B cell (primary cell): ENCODE measurements around the gene RBP4. TPM values are rescaled to one million over a fixed set of nuclear protein-coding genes. Genes with fewer than 3 reads are reported as not detected.

Experiments used
- ATAC-seq: fragments of 200-7000 bp; cut with Tn5 transposase; one replicate; pipeline ENCODE4 v1.10.0; 2021; ENCODE audit warnings: low read depth, mild to moderate bottlenecking, moderate number of reproducible peaks, moderate library complexity
- CTCF ChIA-PET: fragments of 350-600 bp; sonication (Branson Sonifier 250); formaldehyde crosslinking; loops from one replicate; lab custom pipeline; 2021; ENCODE audit warnings: antibody characterized with exemption, inconsistent platforms; lab: Charles Lee
- POLR2A ChIA-PET: fragments of 350-600 bp; sonication (Branson Sonifier 250); formaldehyde crosslinking; loops from one replicate; lab custom pipeline; 2021; ENCODE audit warnings: antibody characterized with exemption; lab: Charles Lee
- DNase-seq: peaks from one replicate; pipeline ENCODE4 v3.0.0; 2013
- H2AFZ ChIP-seq: 2 replicates; pipeline ENCODE4 v1.6.1; 2012; ENCODE audit warnings: mild to moderate bottlenecking, low read depth, low read length; ENCODE audit not compliant: insufficient read depth, poor library complexity, severe bottlenecking
- H3K27ac ChIP-seq, 2 donors: 1 replicate in 1 of 2; 2 replicates in 1 of 2; pipeline ENCODE4 v1.5.1; 2012 to 2013; ENCODE audit warnings: low read length in 2 of 2, mild to moderate bottlenecking in 2 of 2, moderate library complexity in 1 of 2
- H3K27me3 ChIP-seq, 4 experiments: fragments of 200-600 bp in 1 of 4; sonication (generic) in 1 of 4; replicated peaks in 1 of 4; 1 replicate in 2 of 4; 2 replicates in 2 of 4; pipeline versions ENCODE4 v1.6.1 to v1.7.0; 2013 to 2016; ENCODE audit warnings: low read length in 3 of 4, mild to moderate bottlenecking in 2 of 4, mixed read lengths in 1 of 4, moderate library complexity in 1 of 4; ENCODE audit not compliant: insufficient read depth in 4 of 4, control insufficient read depth in 3 of 4; ENCODE audit errors: control extremely low read depth in 1 of 4
- H3K36me3 ChIP-seq, 2 experiments: replicated peaks in 1 of 2; 1 replicate in 1 of 2; 2 replicates in 1 of 2; pipeline versions ENCODE4 v1.6.1 to v1.7.1; 2013; ENCODE audit warnings: low read length in 1 of 2; ENCODE audit not compliant: insufficient read depth in 2 of 2, control insufficient read depth in 1 of 2; ENCODE audit errors: control extremely low read depth in 1 of 2, extremely low read depth in 1 of 2
- H3K4me1 ChIP-seq, 2 donors: fragments of 200-600 bp in 1 of 2; sonication (generic) in 1 of 2; 1 replicate in 1 of 2; 2 replicates in 1 of 2; pipeline versions ENCODE4 v1.5.1 to v1.6.1; 2013 to 2017; ENCODE audit warnings: low read length in 2 of 2; ENCODE audit not compliant: control insufficient read depth in 2 of 2, insufficient read depth in 2 of 2
- H3K4me2 ChIP-seq: replicated peaks from 2 replicates; pipeline ENCODE3; 2012; ENCODE audit warnings: mild to moderate bottlenecking, low read depth, low read length; ENCODE audit not compliant: poor library complexity, severe bottlenecking
- H3K4me3 ChIP-seq, 5 experiments: fragments of 200-600 bp in 1 of 5; sonication (generic) in 1 of 5; 1 replicate in 3 of 5; 2 replicates in 2 of 5; pipeline versions ENCODE4 v1.5.1 to v1.7.0; 2011 to 2016; ENCODE audit warnings: low read length in 4 of 5, mild to moderate bottlenecking in 4 of 5, low read depth in 2 of 5, control low read depth in 1 of 5, moderate library complexity in 1 of 5; ENCODE audit not compliant: insufficient read depth in 1 of 5; ENCODE audit errors: control extremely low read depth in 1 of 5, extremely low read depth in 1 of 5
- H3K79me2 ChIP-seq: fragments of 200-600 bp; sonication (generic); one replicate; pipeline ENCODE4 v1.6.0; 2016; ENCODE audit warnings: low read length; ENCODE audit not compliant: control insufficient read depth, insufficient read depth
- H3K9ac ChIP-seq: fragments of 200-600 bp; sonication (generic); 2 replicates; pipeline ENCODE4 v1.6.1; 2017; ENCODE audit warnings: mild to moderate bottlenecking, low read length, moderate library complexity
- H3K9me3 ChIP-seq, 3 donors: one replicate each; pipeline versions ENCODE4 v1.6.1 to v1.7.1; 2013; ENCODE audit warnings: low read length in 2 of 3; ENCODE audit not compliant: control insufficient read depth in 2 of 3, insufficient read depth in 1 of 3; ENCODE audit errors: control extremely low read depth in 1 of 3
- H4K20me1 ChIP-seq: 2 replicates; pipeline ENCODE4 v1.6.0; 2012; ENCODE audit warnings: mild to moderate bottlenecking, low read length; ENCODE audit not compliant: insufficient read depth, control insufficient read depth, poor library complexity, severe bottlenecking
- H3K27ac Mint-ChIP-seq: one replicate; pipeline ENCODE4 v1.8.0; 2021; ENCODE audit warnings: mixed read lengths
- H3K27me3 Mint-ChIP-seq: one replicate; pipeline ENCODE4 v1.8.0; 2021; ENCODE audit warnings: mixed read lengths
- H3K4me1 Mint-ChIP-seq: one replicate; pipeline ENCODE4 v1.8.0; 2021; ENCODE audit warnings: mixed read lengths
- H3K4me3 Mint-ChIP-seq: one replicate; pipeline ENCODE4 v1.8.0; 2021; ENCODE audit warnings: mixed read lengths
- H3K9me3 Mint-ChIP-seq: one replicate; pipeline ENCODE4 v1.8.0; 2022; ENCODE audit warnings: mixed read lengths; ENCODE audit not compliant: insufficient read depth
- CTCF ChIP-seq: fragments of 200-600 bp; IDR thresholded peaks from one replicate; pipeline ENCODE4 v1.8.0; 2022; ENCODE audit warnings: antibody characterized with exemption, mild to moderate bottlenecking
- EZH2 ChIP-seq: IDR thresholded peaks from 2 replicates; pipeline ENCODE4 v1.6.1; 2012; ENCODE audit warnings: borderline replicate concordance, low read depth, mild to moderate bottlenecking, moderate library complexity, low read length; ENCODE audit not compliant: insufficient read depth, poor library complexity, severe bottlenecking
- WGBS: methylation state at CpG from one replicate; pipeline ENCODE4 v1.1.5; 2013; ENCODE audit warnings: missing lambda C conversion rate; ENCODE audit not compliant: insufficient coverage; 5-methylcytosine and 5-hydroxymethylcytosine counted together
- intact Hi-C: fragments of 100-400 bp; cut with micrococcal nuclease; formaldehyde crosslinking; loops from one replicate; pipeline ENCODE4 v1.10.0; 2022
- polyA plus RNA-seq: library from polyadenylated mRNA; depleted of rRNA; stranded (reverse); fragments of >200 nt; gene quantifications from 2 replicates; pipeline ENCODE4 v1.2.3, GENCODE V29; 2012
- total RNA-seq, 2 donors: library from RNA; stranded (reverse); fragments of 120-200 nt in 1 of 2; gene quantifications; 1 replicate in 1 of 2; 2 replicates in 1 of 2; pipeline versions ENCODE4 v1.2.3 to v1.2.4, GENCODE V29; 2013 to 2022

RBP4 gene
- total and polyA plus RNA-seq, 2 donors (not counting 1 experiment from before 2014, with no cell fraction given), result not detected

- Histone ChIP-seq H3K27me3 (peaks cover 0 to 14% (median 7%) of the 10 kb centered on the region in 4 experiments), H3K4me1 (no peaks in the 10 kb centered on the region), H3K36me3 (no peaks in the 10 kb centered on the region), H3K27ac (no peak overlapping the region), H3K79me2 (no peaks in the 10 kb centered on the region), H3K4me2 (no peak overlapping the region), H4K20me1 (no peaks in the 10 kb centered on the region), H2AFZ (no peak overlapping the region), H3K4me3 (no peak overlapping the region), H3K9ac (no peak overlapping the region), H3K9me3 (no peaks in the 10 kb centered on the region)
- 100% methylated on average over 3 of the region's 4 CpGs for WGBS
- Mint-ChIP-seq H3K4me1 (peaks cover 1% of the 10 kb centered on the region), H3K27ac (no peak overlapping the region), H3K9me3 (no peaks in the 10 kb centered on the region), H3K27me3 (peaks cover 47% of the 10 kb centered on the region), H3K4me3 (no peak overlapping the region)
- TF ChIP-seq CTCF (no peak), EZH2 (no peak)
- ChIA-PET POLR2A (no interaction called here), CTCF (interaction anchor here (1.3 kb wide), 1 partner anchor 9 kb away, joined by 3 read pairs; no protein-coding TSS in a partner anchor)
- DNase-seq, result no peak
- intact Hi-C loops, result no loop called here
- ATAC-seq, result no peak
These were observed 1.3 kb downstream of the RBP4 start for GRCh38 chr10:93599778-93600177.

GRCh38 chr10:93599335-93599734 is 1.7 kb downstream of the RBP4 start:
- ATAC-seq, result no peak
- H3K4me2 ChIP-seq, result no peak overlapping the region
- POLR2A ChIA-PET, result no interaction called here

More at GRCh38 chr10:93599335-93599734, 1.7 kb downstream of the RBP4 start:
- no peak for TF ChIP-seq CTCF
- no peak for TF ChIP-seq EZH2
- no peaks in the 10 kb centered on the region for H3K36me3 ChIP-seq
- intact Hi-C loops, result no loop called here
- CTCF ChIA-PET, result interaction anchor here (1.3 kb wide), 1 partner anchor 9 kb away, joined by 3 read pairs; no protein-coding TSS in a partner anchor
- no peak overlapping the region for H3K27ac ChIP-seq
- H3K4me3 ChIP-seq, result no peak overlapping the region
- H3K9ac ChIP-seq, result no peak overlapping the region
- no peak overlapping the region for H3K27ac Mint-ChIP-seq
- H3K79me2 ChIP-seq, result no peaks in the 10 kb centered on the region
- no peaks in the 10 kb centered on the region for H3K4me1 ChIP-seq
- DNase-seq, result no peak
- peaks cover 0 to 14% (median 5%) of the 10 kb centered on the region in 4 experiments for H3K27me3 ChIP-seq
- no peak overlapping the region for H2AFZ ChIP-seq
- 100% methylated on average over 1 of the region's 1 CpG for WGBS
- H3K9me3 Mint-ChIP-seq, result no peaks in the 10 kb centered on the region
- no peak overlapping the region for H3K4me3 Mint-ChIP-seq
- no peaks in the 10 kb centered on the region for H4K20me1 ChIP-seq
- H3K4me1 Mint-ChIP-seq, result peaks cover 1% of the 10 kb centered on the region
- H3K27me3 Mint-ChIP-seq, result peaks cover 42% of the 10 kb centered on the region
- H3K9me3 ChIP-seq, result no peaks in the 10 kb centered on the region
